A673 (cell line): Measurements from ENCODE around the gene ZCCHC24. TPM values are rescaled to one million over a fixed set of nuclear protein-coding genes. Genes with fewer than 3 reads are reported as not detected.

Experiments
- BruUV-seq: library from RNA; stranded (reverse); fragments of 400-500 nt; replicated peaks from 2 replicates; lab custom pipeline; 2021; lab: Mats Ljungman, UMichigan
- CTCF ChIA-PET: fragments of 300-600 bp; sonication (Branson Sonifier 250); formaldehyde crosslinking; loops from one replicate; lab custom pipeline; 2022; ENCODE audit warnings: antibody characterized with exemption; lab: Charles Lee
- POLR2A ChIA-PET: fragments of 300-600 bp; sonication (Branson Sonifier 250); formaldehyde crosslinking; loops from one replicate; lab custom pipeline; 2022; ENCODE audit warnings: antibody characterized with exemption; ENCODE audit not compliant: low non-redundant PET; lab: Charles Lee
- DNase-seq: peaks from one replicate; pipeline ENCODE4 v3.0.0-alpha.2; 2015; ENCODE audit warnings: low spot score
- H3K27ac ChIP-seq: fragments of 200-600 bp; sonication (generic); 2 replicates; pipeline ENCODE4 v1.5.1; 2016; ENCODE audit warnings: mixed run types, low read depth, mild to moderate bottlenecking, mixed read lengths, antibody characterized with exemption, low read length; ENCODE audit not compliant: poor library complexity, severe bottlenecking
- H3K27me3 ChIP-seq: fragments of 200-600 bp; sonication (generic); replicated peaks from 2 replicates; pipeline ENCODE4 v1.6.1; 2017; ENCODE audit warnings: mixed run types, low read depth, mild to moderate bottlenecking, mixed read lengths, antibody characterized with exemption, low read length; ENCODE audit not compliant: insufficient read depth, poor library complexity
- H3K36me3 ChIP-seq: fragments of 200-600 bp; sonication (generic); 2 replicates; pipeline ENCODE4 v1.6.1; 2016; ENCODE audit warnings: mixed run types, mild to moderate bottlenecking, mixed read lengths, antibody characterized with exemption, low read length; ENCODE audit not compliant: insufficient read depth, poor library complexity, severe bottlenecking
- H3K4me1 ChIP-seq: fragments of 200-600 bp; sonication (generic); 2 replicates; pipeline ENCODE4 v1.6.1; 2017; ENCODE audit warnings: mixed run types, mild to moderate bottlenecking, mixed read lengths, antibody characterized with exemption, low read length; ENCODE audit not compliant: insufficient read depth, poor library complexity, severe bottlenecking
- H3K4me3 ChIP-seq: fragments of 200-600 bp; sonication (generic); 2 replicates; pipeline ENCODE4 v1.5.1; 2016; ENCODE audit warnings: low read depth, mixed run types, mild to moderate bottlenecking, mixed read lengths, low read length; ENCODE audit not compliant: poor library complexity, severe bottlenecking
- H3K9me3 ChIP-seq: fragments of 200-600 bp; sonication (generic); 2 replicates; pipeline ENCODE4 v1.6.1; 2016; ENCODE audit warnings: mixed run types, low read depth, mild to moderate bottlenecking, mixed read lengths, antibody characterized with exemption, low read length; ENCODE audit not compliant: poor library complexity, severe bottlenecking
- EZH2 ChIP-seq: fragments of 200-600 bp; sonication (generic); IDR thresholded peaks from 2 replicates; pipeline ENCODE4 v1.6.1; 2017; ENCODE audit warnings: borderline replicate concordance, low read depth, mild to moderate bottlenecking, mixed read lengths, antibody characterized with exemption, low read length; ENCODE audit not compliant: poor library complexity, severe bottlenecking
- intact Hi-C: fragments of 100-400 bp; cut with micrococcal nuclease; formaldehyde crosslinking; loops from one replicate; pipeline ENCODE4 v1.10.0; 2022; ENCODE audit not compliant: unreplicated experiment
- total RNA-seq: library from RNA; stranded (reverse); gene quantifications from 2 replicates; pipeline ENCODE4 v1.2.3, GENCODE V29; 2021
- TF ChIP-seq, protein P1 (sequence below): fragments of 300-800, 200-600 bp; sonication (generic); conservative IDR thresholded peaks from 2 replicates; pipeline ENCODE4 v1.5.1; 2017; ENCODE audit warnings: low read depth, mild to moderate bottlenecking, antibody characterized with exemption, low read length, moderate library complexity, mixed read lengths

The ZCCHC24 gene
- total RNA-seq, 1 experiment from 2014 or later, result 9.8 TPM

DNA sequence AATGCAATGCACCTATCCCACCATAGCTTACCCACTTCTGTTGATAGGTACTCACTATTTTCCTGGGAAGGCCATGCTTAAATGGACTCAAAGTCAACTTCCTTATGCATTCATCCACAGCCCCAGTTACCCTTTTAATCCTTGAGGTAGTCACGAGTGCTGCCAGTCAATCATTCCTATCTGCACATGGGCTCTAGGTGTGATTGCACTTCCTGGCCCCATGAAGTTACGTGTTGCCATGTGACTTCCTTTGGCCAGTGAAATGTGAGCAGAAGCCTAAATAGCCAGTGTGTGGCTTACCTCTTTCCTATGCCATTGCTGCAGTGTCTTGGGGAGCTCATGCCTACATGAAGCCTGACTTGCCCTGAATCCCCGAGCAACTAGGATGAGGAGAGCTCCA lies 43.4 kb upstream of the ZCCHC24 start:
- ChIA-PET CTCF (no interaction called here), POLR2A (no interaction called here)
- no peaks in the 10 kb centered on the region for H3K4me1 ChIP-seq

DNA sequence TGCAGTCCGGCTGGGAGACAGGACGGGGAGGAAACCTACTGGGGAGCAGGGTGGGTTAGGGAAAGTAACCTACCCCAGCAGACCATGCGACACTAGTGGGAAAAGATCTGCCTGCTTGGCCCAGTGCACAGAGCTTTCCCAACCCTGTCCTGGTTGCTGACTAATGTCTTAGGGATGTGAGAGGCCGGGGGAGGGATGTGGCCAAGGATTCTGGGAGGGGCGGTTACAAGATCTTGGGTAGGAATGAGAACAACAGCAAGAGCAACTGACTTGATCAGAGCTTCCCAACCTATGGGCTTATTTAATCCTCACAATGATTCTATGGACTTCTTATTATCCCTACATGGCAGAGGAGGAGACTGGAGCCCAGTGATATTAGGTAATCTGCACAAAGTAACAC lies 42.9 kb upstream of the ZCCHC24 start:
- CTCF ChIA-PET, result interaction anchor here (1.3 kb wide), 1 partner anchor 114 kb away, joined by 13 read pairs; no protein-coding TSS in a partner anchor
- no peak overlapping the region for H3K4me3 ChIP-seq
- H3K4me1 ChIP-seq, result no peaks in the 10 kb centered on the region
- H3K36me3 ChIP-seq, result no peaks in the 10 kb centered on the region
- intact Hi-C loops, result loop anchor here (5.0 kb wide), 1 partner anchor 116 kb away; no protein-coding TSS in a partner anchor
- H3K27ac ChIP-seq, result no peak overlapping the region
- TF ChIP-seq, protein P1, sequence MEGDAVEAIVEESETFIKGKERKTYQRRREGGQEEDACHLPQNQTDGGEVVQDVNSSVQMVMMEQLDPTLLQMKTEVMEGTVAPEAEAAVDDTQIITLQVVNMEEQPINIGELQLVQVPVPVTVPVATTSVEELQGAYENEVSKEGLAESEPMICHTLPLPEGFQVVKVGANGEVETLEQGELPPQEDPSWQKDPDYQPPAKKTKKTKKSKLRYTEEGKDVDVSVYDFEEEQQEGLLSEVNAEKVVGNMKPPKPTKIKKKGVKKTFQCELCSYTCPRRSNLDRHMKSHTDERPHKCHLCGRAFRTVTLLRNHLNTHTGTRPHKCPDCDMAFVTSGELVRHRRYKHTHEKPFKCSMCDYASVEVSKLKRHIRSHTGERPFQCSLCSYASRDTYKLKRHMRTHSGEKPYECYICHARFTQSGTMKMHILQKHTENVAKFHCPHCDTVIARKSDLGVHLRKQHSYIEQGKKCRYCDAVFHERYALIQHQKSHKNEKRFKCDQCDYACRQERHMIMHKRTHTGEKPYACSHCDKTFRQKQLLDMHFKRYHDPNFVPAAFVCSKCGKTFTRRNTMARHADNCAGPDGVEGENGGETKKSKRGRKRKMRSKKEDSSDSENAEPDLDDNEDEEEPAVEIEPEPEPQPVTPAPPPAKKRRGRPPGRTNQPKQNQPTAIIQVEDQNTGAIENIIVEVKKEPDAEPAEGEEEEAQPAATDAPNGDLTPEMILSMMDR, result no peak
- no peak for TF ChIP-seq EZH2
- H3K9me3 ChIP-seq, result no peaks in the 10 kb centered on the region
- no peaks in the 10 kb centered on the region for H3K27me3 ChIP-seq
- no TSS peak for BruUV-seq
- no peak for DNase-seq
- POLR2A ChIA-PET, result no interaction called here

More for the DNA sequence above, 43.4 kb upstream of the ZCCHC24 start:
- no peaks in the 10 kb centered on the region for H3K9me3 ChIP-seq
- no TSS peak for BruUV-seq
- DNase-seq, result no peak
- no peaks in the 10 kb centered on the region for H3K36me3 ChIP-seq
- H3K27ac ChIP-seq, result no peak overlapping the region
- H3K27me3 ChIP-seq, result no peaks in the 10 kb centered on the region
- H3K4me3 ChIP-seq, result no peak overlapping the region
- TF ChIP-seq, protein P1, result no peak
- no peak for TF ChIP-seq EZH2
- intact Hi-C loops, result loop anchor here (5.0 kb wide), 1 partner anchor 117 kb away; no protein-coding TSS in a partner anchor

DNA sequence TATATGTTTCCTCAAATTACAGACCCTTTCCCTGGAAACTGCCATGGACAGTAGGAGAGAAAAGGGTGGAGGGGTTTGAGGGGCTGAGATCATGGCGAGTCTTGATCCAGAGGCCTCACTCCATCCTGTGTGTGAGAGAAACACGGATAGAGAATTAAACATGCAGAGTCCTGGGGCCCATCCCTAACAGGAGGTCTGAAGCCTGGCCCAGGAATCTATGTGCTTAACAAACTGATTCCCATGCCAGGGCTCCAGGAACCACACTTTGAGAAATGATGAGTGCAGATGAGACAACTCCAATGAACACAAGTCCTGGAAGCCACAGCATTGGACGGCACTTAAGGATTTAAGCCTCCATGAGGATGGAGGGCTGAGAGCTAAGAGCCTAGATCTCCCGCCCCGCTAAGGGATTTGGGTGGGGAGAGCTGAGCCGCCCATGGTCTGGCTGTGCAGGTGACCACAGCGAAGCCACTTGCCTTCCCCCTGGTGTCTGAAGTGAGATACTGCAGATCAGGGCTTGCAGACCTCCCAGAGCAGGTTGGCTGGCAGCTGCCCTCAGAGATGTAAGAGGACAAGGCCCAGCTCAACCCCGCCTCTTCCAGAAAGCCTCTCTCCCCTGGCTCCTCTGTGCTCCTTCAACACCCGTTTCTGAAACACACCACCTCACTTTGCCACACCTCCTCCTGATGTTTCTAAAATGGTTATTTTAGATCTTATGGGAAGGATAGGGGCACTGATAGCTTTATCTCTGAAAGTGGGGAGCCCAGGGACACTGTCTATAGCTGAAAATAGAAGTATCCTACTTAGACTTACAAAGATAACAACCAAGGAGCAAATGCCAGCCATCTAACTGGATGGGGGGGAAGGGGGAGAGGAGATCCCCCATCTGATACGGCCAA lies 42.1 kb upstream of the ZCCHC24 start:
- BruUV-seq, result no TSS peak
- H3K27ac ChIP-seq, result no peak overlapping the region
- H3K4me3 ChIP-seq, result no peak overlapping the region
- ChIA-PET CTCF (interaction anchor here (1.3 kb wide), 1 partner anchor 113 kb away, joined by 13 read pairs; no protein-coding TSS in a partner anchor), POLR2A (no interaction called here)
- no peaks in the 10 kb centered on the region for H3K36me3 ChIP-seq
- peaks cover 4% of the 10 kb centered on the region for H3K4me1 ChIP-seq
- DNase-seq, result peak; percentile 62
- TF ChIP-seq EZH2, result no peak
- TF ChIP-seq, protein P1, result peak; percentile 70
- intact Hi-C loops, result loop anchor here (5.0 kb wide), 1 partner anchor 115 kb away; no protein-coding TSS in a partner anchor
- no peaks in the 10 kb centered on the region for H3K27me3 ChIP-seq
- no peaks in the 10 kb centered on the region for H3K9me3 ChIP-seq
